SIG-M5 treated with dmso at 0.1 percent for 504 hours (cell line): ENCODE data around the gene CLN6.

ENCODE experiments used
- DNase-seq: peaks from one replicate; lab custom pipeline; 2025; ENCODE audit not compliant: unreplicated experiment; lab: John Stamatoyannopoulos, UW

CLN6 gene

DNA sequence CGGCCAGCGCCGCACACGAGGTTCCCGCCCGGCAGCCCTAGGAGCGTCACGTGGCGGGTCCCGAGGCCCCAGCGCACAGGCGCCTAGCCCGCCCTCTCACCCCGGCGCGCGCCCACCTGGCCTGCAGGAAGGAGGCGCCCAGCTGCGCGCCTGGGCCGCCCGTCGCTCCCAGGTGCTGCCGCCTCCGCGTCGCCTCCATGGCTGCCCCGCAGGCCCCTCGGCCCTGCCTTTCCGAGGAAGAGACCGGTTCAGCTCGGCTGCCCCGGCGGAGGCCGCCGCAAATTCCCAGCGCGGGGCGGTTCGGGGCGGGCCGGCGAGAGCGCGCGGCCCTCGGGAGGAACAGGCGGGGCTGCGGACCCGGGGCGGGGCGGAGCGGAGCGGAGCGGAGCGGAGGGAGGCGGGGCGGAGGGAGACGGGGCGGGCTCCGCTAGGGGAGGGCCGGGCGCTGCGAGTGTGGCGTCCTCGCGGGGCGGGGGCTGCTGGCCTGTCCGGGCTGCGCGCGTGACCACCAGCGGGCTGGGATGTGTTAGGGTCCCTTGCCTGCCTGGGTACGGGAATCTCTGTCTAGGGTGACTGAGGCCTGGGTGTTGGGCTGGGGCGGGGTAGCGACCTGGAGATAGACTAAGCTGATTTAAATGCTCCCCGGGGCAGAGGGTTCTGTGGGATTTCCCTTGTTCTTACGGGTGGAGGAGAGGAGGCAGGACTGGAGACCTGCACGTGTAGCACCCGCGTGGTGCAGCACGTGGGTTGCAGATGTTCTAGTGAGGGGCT lies at the start of gene CLN6:
Gene CLN6, minus strand, starts transcription at position 343 of the 771 bp plus-strand sequence. Its CDS starts 144 bp downstream, at position 199.
- DNase-seq = peak; percentile 70

DNA sequence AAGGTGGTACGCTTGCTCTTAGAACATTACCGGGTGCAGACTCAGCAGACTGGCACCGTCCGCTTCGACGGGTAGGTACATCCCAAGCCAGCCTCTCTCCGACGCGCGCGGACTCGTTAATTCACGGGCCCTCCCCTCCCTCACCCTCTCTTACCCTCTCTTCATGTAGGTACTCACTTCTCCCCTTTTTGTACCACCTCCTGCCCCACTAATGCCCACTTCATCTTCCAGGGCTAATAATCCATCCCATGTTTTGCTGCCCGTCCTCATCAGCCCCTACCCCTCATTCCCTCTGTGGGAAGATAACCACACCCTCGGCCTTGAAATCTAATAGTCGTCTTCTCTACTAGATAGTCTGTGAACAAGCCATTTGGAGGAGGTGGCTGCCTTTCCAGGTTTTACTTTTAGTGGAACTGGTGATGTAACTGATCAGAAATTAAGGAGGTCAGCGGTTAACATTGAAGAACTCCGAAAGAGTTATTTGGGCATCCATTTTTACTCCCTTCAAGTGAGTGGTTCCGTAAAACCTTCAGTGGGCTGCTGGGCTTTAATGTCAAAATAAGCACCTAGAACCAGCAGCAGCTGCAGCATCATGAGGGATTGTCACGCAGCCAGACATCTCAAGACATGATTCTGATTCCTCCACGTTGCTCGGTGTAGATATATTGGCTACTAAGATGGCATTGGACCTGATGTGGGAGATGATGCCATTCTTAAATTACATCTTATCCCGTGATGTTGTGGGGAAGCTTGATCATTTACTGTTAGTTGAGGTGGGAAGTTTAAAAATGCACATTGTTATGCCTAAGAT lies 49.3 kb upstream of the CLN6 start:
- DNase-seq = no peak

DNA sequence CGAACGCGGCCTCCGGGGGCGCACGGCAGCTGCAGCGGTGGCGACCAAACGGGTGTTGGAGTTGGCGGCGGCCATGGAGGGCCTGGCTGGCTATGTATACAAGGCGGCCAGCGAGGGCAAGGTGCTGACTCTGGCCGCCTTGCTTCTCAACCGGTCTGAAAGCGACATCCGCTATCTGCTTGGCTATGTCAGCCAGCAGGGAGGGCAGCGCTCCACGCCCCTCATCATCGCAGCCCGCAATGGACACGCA lies 48.7 kb upstream of the CLN6 start:
- DNase-seq = no peak

DNA sequence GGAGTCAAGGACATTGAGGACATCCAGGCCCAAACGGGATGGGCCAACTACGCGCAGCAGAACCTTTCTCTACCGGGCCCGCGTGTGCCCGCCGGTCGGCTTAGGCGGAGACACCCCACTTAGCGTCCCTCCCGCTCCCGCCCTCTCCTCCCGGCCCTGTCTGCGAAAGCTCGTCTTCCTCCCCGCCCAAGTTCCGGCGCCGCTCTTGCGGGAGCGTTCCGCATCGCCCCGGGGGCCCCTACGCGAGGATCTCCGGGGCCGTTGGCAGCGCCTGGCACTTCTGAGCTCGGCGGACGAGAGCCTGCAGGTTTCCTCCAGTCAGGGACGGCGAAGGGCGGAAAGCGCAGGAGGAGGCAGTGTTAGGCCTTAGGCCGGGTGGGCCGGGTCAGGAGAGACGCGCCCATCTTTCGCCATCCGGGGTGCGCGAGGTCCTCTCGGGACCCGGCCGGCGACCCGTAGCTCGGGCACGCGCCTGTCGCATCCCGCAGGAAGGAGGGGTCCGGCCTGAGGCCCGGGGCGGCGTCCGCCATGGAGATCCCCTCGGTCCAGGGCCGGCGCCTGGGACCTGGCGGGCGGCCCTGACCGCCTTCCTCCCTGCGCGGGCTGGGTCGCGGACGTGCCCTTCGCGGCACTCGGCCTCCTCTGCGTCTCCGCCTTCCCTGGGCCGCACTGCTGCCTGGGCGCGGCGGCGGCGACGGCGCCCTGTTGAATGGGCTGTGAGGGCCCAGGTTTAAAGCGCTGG lies 48.2 kb upstream of the CLN6 start, which contains the start of gene FEM1B:
Gene FEM1B, plus strand, starts transcription at position 143 of the 742 bp plus-strand sequence. CDS start 673 bp downstream, outside the sequence.
- peak; percentile 89 for DNase-seq

DNA sequence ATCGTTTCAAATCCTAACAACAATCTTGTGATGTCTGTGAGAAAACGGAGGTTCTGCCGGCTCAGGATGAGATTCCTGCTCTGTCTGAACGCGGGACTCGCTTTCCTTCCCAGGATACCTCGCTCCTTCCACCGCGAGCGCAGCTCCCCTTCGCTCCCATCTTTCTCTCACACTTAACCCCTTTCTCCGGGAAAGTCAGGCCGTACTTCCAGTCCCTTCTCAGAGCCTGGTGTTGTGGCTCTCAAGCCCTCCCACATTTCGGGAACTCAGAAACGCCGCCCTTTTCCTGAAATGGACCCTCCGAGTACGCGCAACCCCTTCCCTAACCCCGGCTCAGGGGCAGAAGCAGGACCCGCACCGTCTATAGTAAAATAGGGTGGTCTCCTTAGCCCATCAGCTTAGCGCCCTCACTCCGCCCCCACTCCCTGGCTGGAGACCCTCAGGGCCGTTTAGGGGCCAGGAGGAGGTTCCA lies 47.6 kb upstream of the CLN6 start:
- DNase-seq = peak; percentile 63

DNA sequence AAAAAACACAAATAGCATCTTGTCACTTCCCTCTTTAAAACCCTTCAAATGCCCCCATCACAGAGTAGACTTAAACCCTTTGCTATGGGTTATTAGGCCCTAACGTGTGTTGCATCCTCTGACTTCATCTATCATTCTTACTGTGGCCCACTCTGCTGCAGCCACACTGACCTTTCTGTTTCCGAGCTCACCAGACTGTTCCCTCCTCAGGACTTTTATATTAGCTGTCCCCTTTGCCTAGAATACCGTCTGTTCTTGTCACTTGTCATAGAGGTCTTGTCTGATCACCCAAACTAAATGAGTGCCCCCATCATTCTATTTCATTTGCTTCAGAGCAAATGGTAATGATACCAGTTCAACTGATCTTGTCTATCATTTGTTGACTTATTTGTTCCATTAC lies 47.1 kb upstream of the CLN6 start:
- no peak for DNase-seq

DNA sequence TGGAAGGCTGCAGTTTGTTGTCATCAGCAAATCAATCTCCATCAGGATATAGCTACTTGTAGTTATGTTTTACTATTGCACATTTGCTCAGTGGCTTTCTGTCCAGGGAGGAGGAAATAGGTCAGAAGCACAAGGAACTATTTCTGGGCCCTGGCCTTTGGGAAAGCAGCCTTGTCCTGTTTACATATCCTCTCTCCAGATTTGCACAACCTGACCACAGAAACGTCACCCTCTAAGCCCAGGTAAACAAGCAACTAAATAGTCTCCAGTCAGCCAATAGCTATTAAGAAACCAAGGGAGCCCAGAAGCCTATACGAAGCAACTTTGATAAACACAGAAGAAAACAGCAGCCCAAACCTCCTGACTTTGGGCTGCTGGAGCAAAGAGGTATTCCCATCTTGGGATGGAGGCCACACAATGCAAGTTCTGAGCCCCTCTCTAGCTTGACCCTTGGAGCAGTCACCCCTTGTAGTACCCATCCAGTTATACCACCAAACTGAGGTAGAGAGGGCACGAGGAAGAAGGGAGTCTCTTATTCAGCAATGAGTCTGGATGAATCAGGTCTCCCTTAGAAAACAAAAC lies 45.7 kb upstream of the CLN6 start:
- DNase-seq = peak; percentile 36

DNA sequence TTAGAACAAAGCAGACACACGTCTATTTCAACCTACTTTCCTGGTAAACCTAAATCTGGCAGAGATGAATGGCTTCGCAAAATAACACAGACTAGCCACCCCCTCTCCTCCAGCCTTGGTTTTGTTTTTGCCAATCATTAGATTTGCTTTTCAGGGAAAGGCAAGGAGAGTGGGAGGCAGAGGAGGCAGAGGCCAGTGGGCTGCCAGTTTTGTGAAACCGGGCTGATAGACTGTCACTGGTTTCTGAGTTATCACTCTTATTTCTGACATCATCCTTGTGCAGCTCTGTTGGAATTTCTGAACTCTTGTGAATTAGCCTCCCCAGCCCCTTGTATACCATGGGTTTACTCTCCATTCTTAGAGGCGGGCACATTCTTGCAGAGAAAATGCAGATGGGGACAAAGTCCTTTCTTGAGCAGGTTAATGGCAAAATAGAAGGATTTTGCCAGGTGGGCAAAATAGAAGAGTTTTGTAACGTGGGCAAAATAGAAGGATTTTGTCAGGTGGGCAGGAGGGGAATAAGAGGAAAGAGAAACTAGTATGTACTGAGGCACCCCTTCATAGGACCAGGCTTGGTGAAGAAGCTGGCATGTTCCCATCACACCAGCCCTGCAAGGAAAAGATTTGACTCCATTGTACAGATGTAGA lies 44.8 kb upstream of the CLN6 start:
- DNase-seq = no peak

DNA sequence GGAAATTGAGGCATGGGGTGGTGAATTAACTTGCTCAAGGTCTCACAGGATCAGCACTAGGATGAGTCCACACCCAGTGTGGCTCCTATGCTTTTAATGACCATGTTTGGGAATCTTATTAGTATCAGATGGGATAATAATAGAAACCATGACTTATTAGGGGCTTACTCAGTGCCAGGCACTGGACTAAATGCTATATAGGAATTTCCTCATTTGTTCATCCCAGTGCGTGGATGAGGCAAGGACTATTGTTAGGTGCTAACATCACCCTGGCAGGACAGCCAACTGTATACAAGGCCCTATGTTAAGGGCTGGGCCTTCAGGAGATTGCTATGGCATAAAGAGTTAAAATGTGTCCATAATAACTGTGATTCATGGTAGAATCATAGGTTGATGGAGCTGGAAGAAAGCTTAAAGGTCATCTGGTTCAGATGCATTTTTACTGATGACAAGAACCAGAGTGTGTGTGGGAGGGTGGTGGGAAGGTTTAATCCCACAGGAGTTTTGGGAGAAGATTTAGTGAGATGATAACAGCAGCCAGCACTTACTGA lies 43.3 kb upstream of the CLN6 start:
- no peak for DNase-seq

DNA sequence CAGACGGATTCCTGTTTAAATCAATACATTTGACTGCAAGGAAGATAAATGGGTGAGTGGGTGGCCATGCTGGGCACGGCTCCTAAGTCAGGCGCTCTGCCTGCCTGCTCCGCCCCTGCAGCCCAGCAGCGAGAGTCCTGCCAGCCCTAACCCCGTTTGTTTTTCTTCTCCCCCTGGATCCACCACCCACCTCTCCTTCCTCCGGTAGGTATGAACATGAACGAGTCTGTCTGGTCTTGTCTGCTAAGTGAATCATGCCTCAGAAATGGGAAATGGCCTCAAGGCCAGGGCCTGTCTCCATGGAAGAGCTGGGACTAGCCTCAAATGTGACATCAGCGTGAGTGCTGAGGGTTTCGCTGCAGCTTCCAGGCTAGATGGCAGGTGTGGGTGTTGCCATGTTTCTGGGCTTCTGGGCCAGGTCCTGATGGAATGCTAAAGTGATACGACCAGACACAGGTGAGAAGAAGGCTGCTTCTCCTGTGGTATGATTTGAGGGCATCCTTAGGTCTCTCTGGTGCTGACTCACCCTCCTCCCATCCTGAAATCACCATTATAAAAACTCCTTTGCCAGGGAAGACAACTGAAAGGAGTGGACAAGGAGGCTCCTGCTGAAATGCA lies 42.4 kb upstream of the CLN6 start:
- DNase-seq = peak; percentile 60

DNA sequence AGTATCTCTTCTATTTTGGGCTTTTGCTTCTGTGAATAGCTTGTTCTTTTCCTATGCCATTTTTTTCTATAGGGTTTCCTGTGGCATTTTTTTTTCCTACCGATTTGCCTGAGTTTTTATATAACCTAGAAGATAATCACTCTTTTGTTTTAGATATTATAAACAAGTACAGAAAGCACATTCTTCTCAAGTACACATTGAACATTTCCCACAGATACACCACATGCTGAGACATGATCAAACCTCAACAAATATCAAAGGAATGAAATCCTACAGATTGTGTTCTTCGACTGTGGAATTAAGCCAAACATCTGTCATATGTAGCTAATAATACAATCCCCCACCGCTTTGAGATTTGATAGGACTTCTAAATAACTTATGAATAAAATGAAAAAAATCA lies 38.9 kb upstream of the CLN6 start:
- DNase-seq = no peak

DNA sequence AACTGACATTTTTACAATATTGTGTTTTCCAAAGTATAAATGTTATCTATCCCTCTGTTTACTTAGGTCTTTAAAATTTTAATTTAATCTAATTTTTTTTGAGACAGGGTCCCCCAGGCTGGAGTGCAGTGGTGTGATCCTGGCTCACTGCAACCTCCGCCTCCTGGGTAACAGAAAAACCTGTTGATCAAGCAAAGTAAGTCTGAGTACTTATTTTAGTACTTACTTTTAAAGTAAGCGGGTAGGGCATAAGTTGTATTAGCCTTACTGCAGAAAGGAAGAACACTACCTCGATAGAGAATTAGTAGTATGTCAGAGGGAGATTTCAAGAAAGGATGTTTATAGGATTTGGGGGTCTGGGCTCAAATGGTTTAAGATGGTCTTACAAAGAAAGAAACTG lies 36.1 kb upstream of the CLN6 start:
- no peak for DNase-seq

DNA sequence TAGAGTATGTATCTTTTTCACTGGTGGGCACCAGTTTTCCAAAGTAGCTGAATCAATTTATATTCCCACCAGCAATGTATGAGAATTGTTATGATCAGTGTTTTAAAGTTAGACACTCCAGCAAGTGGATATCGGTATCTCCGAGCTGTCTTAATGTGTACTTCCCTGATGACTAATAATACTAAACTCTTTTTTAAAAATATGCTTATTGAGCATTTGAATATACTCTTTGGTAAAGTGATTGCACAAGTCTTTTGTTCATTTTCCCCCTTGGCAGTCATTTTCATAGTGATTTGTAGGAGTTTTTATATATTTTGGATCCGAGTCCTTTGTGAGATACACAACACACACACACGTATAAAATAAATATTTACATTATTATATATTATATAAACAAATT lies 35.6 kb upstream of the CLN6 start:
- DNase-seq = no peak

DNA sequence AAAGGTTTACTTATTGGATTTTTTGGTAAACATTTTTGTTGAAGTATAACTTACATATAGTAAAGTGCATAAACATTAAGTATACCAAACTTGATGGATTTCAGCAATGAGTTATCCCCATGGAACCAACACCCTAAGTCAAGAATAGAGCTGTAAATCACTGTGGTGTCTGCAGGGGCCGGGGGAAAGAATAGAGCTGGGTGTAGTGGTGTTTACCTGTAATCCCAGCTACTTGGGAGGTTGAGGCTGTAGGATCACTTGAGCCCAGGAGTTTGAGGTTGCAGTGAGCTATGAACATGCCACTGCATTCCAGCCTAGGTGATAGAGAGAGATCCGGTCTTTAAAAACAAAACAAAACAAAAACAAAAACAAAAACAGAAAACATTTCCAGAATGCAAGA lies 34.8 kb upstream of the CLN6 start:
- DNase-seq = no peak

DNA sequence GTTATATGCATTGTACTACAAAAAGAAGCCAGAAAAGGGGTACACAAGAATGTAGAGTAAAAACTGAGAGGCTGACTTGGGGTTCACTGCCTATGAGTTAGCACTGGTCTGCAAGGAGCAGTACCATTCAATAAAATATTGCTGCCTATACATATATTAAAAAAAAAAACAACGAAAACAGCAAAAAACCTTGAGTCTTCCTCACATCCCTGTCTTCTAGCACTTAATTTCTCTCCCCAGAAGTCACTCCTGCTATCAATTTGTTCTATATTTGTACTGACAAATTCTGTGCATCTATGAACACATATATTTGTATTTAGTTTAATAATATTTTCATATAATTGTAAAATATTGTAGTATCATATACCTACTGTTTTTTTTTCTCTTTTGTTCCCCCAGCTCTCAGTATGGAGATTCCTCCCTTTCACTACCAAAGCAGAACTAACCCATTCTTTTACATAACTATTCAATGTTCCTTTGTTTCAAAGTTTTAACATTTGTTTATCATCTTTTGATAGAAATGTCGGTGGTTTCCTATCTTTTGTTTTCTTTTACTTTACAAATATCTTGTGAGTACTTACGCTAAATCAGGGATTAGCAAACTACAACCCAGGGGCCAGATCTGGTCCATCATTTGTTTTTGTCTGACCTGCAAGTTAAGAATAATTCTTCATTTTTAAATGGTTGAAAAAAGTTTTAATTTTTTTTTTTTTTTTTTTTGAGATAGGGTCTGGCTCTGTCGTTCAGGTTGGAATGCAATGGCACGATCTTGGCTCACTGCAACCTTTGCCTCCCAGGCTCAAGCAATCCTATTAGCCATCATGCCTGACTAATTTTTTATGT lies 33.2 kb upstream of the CLN6 start:
- no peak for DNase-seq

DNA sequence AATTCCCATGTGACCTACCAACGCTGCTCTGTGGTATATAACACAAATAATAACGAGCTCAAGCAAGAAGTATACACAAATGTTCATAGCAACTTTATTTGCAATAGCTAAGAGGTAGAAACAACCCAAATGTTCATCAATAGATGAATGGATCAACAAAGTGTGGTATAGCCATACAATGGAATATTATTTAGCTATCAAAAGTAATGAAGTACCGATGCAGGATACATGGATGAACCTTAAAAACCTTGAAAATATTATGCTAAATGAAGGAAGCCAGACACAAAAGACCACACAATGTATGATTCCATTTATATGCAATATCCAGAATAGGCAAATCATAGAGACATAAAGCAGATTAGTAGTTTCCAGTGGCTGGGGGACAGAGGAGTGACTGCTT lies 32.5 kb upstream of the CLN6 start:
- DNase-seq = no peak

DNA sequence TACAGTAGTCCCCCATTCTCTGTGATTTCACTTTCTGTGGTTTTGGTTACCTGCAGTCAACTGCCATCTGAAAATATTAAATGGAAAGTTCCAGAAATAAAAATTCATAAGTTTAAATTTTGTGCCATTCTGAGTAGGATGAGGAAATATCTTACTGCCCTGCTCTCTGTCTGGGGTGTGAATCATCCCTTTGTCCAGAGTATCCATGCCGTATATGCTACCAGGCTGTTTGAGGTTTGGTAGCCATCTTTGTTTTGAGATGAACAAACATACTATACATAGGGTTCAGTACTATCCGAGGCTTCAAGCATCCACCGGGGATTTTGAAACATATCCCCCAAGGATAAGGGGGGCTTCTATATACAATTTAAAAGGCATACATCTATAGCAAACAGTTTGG lies 31.7 kb upstream of the CLN6 start:
- no peak for DNase-seq

DNA sequence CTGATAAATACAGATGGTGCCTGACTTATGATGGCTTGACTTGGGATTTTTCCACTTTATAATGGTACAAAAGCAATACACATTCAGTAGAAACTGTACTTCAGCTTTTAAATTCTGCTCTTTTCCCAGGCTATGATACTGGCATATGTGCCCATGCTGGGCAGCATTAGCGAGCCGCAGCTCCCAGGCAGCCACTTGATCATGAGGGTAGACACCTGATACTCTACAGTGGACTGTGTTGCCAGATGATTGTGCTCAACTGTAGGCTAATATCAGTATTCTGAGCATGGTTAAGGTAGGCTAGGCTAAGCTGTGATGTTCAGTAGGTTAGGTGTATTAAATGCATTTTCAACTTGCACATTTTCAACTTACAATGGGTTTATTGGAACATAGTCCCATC lies 30.4 kb upstream of the CLN6 start:
- DNase-seq = no peak

DNA sequence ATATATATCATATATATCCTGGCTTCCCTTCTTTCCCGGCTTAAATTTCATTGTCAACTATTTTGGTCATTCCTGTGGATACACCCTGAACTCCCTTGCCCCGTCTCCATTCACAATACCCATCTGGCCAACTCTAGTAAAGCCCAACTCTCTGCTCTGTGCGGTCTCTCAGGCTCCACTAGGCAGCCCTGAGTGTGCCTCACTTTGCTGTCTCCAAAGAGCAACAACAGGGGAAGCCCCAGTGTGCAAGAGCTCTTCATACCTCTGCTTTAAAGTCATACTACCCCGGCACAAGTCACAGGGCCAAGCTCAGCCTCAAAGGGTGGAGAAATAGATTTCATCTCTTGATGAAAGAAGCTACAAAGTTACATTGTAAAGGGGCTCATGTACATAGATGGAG lies 29.2 kb upstream of the CLN6 start:
- no peak for DNase-seq
